ENCODE measurements around the gene CNTRL. TPM values are rescaled to one million over a fixed set of nuclear protein-coding genes. Genes with fewer than 3 reads are reported as not detected.

Gene CNTRL
- polyA plus RNA-seq, 1 experiment: 3.6 TPM

- no peak for TF ChIP-seq CTCF (IDR thresholded peaks at IDR 0.05; ENCODE audit: insufficient read depth, low read depth, low read length)
- Histone ChIP-seq H3K4me3 (ENCODE audit: low read depth, low read length) (no peak overlapping the region), H3K27me3 (ENCODE audit: control insufficient read depth, insufficient read depth, low read length) (no peaks in the 10 kb centered on the region), H3K36me3 (ENCODE audit: control insufficient read depth, insufficient read depth, low read length) (no peaks in the 10 kb centered on the region)
- DNase-seq (ENCODE audit: low read depth): no peak
- POLR2A ChIA-PET: no interaction called here
- CTCF ChIA-PET: interaction anchor here (1.0 to 5.7 kb wide), 10 partner anchors 9 to 460 kb away, joined by 3 to 89 read pairs (median 6); no protein-coding TSS in a partner anchor
These were observed 141.6 kb downstream of the CNTRL start for GRCh38 chr9:121216271-121216805.

- no peak for TF ChIP-seq CTCF (IDR thresholded peaks at IDR 0.05; ENCODE audit: insufficient read depth, low read depth, low read length)
- CTCF ChIA-PET: interaction anchor here (1.2 to 1.9 kb wide), 3 partner anchors 13 to 102 kb away, joined by 3 to 7 read pairs (median 7); no protein-coding TSS in a partner anchor
- Histone ChIP-seq H3K4me3 (ENCODE audit: low read depth, low read length) (no peak overlapping the region), H3K27me3 (ENCODE audit: control insufficient read depth, insufficient read depth, low read length) (no peaks in the 10 kb centered on the region), H3K36me3 (ENCODE audit: control insufficient read depth, insufficient read depth, low read length) (no peaks in the 10 kb centered on the region)
- POLR2A ChIA-PET: no interaction called here
- no peak for DNase-seq (ENCODE audit: low read depth)
These were observed 143.0 kb downstream of the CNTRL start for GRCh38 chr9:121217609-121218292.

- Histone ChIP-seq H3K4me3 (ENCODE audit: low read depth, low read length) (no peak overlapping the region), H3K36me3 (ENCODE audit: control insufficient read depth, insufficient read depth, low read length) (no peaks in the 10 kb centered on the region), H3K27me3 (ENCODE audit: control insufficient read depth, insufficient read depth, low read length) (no peaks in the 10 kb centered on the region)
- CTCF ChIA-PET: interaction anchor here (0.6 to 1.9 kb wide), 4 partner anchors 12 to 101 kb away, joined by 3 to 7 read pairs (median 5); no protein-coding TSS in a partner anchor
- no peak for DNase-seq (ENCODE audit: low read depth)
- TF ChIP-seq CTCF (IDR thresholded peaks at IDR 0.05; ENCODE audit: insufficient read depth, low read depth, low read length): no peak
- POLR2A ChIA-PET: no interaction called here
These were observed 143.7 kb downstream of the CNTRL start for GRCh38 chr9:121218357-121219027.

GRCh38 chr9:121219530-121219929, 144.8 kb downstream of the CNTRL start:
- CTCF ChIA-PET: no interaction called here
- DNase-seq (ENCODE audit: low read depth): no peak

More at GRCh38 chr9:121219530-121219929, 144.8 kb downstream of the CNTRL start:
- no peak for TF ChIP-seq CTCF (IDR thresholded peaks at IDR 0.05; ENCODE audit: insufficient read depth, low read depth, low read length)
- POLR2A ChIA-PET: no interaction called here
- no peak overlapping the region for H3K4me3 ChIP-seq (ENCODE audit: low read depth, low read length)
- H3K27me3 ChIP-seq (ENCODE audit: control insufficient read depth, insufficient read depth, low read length): no peaks in the 10 kb centered on the region
- no peaks in the 10 kb centered on the region for H3K36me3 ChIP-seq (ENCODE audit: control insufficient read depth, insufficient read depth, low read length)

Data from BJ (cell line).